SK-N-SH (cell line): ENCODE data around the gene PBXIP1. TPM values are rescaled to one million over a fixed set of nuclear protein-coding genes. Genes with fewer than 3 reads are reported as not detected.

Experiments used
- CTCF ChIA-PET: fragments of 300-600, 350-600 bp; formaldehyde crosslinking; extraction: SDS; loops from one replicate; lab custom pipeline; 2021; lab: Yijun Ruan, JAX
- POLR2A ChIA-PET: fragments of 350-600 bp; sonication (Branson Sonifier 250); formaldehyde crosslinking; extraction: SDS; loops from one replicate; lab custom pipeline; 2020; ENCODE audit warnings: antibody characterized with exemption, inconsistent platforms; lab: Yijun Ruan, JAX
- DNase-seq: peaks from one replicate; pipeline ENCODE4 v3.0.0; 2012
- H2AFZ ChIP-seq: fragments of 200-600 bp; sonication (generic); 2 replicates; pipeline ENCODE4 v1.8.1; 2016; ENCODE audit warnings: antibody characterized with exemption, mild to moderate bottlenecking, low read depth
- H3F3A ChIP-seq: fragments of 200-600 bp; sonication (generic); replicated peaks from 2 replicates; pipeline ENCODE3; 2016; ENCODE audit warnings: antibody characterized with exemption, mild to moderate bottlenecking; ENCODE audit not compliant: insufficient read depth
- H3K27ac ChIP-seq, 2 experiments: fragments of 200-500 bp in 1 of 2; fragments of 200-600 bp in 1 of 2; sonication (Bioruptor generic) in 1 of 2; sonication (generic), shearing (Covaris generic) in 1 of 2; 2 replicates each; pipeline versions ENCODE4 v1.5.1 to v1.6.1; 2014 to 2016; ENCODE audit warnings: low read depth in 2 of 2, inconsistent platforms in 1 of 2, low read length in 1 of 2, mild to moderate bottlenecking in 1 of 2, mixed read lengths in 1 of 2
- H3K27me3 ChIP-seq: fragments of 200-600 bp; sonication (generic), shearing (Covaris generic); 2 replicates; pipeline ENCODE4 v1.6.1; 2016; ENCODE audit warnings: mixed run types; ENCODE audit not compliant: insufficient read depth
- H3K36me3 ChIP-seq, 2 experiments: fragments of 200-500 bp in 1 of 2; fragments of 200-600 bp in 1 of 2; sonication (Bioruptor generic) in 1 of 2; sonication (generic) in 1 of 2; replicated peaks in 1 of 2; 2 replicates each; pipeline versions ENCODE3 to v1.5.1; 2014 to 2016; ENCODE audit warnings: low read length in 1 of 2, mild to moderate bottlenecking in 1 of 2; ENCODE audit not compliant: insufficient read depth in 2 of 2, control insufficient read depth in 1 of 2
- H3K4me1 ChIP-seq, 2 experiments: fragments of 200-500 bp in 1 of 2; fragments of 200-600 bp in 1 of 2; sonication (Bioruptor generic) in 1 of 2; sonication (generic), shearing (Covaris generic) in 1 of 2; 2 replicates each; pipeline versions ENCODE4 v1.5.1 to v1.6.1; 2014 to 2016; ENCODE audit warnings: low read depth in 1 of 2, low read length in 1 of 2, mixed run types in 1 of 2; ENCODE audit not compliant: insufficient read depth in 2 of 2, control insufficient read depth in 1 of 2
- H3K4me2 ChIP-seq: fragments of 200-600 bp; sonication (generic), shearing (Covaris generic); 2 replicates; pipeline ENCODE4 v1.6.1; 2017; ENCODE audit warnings: mixed run types
- H3K4me3 ChIP-seq, 2 experiments: fragments of 200-500 bp in 1 of 2; fragments of 200-600 bp in 1 of 2; sonication (Bioruptor generic) in 1 of 2; sonication (generic), shearing (Covaris generic) in 1 of 2; 2 replicates each; pipeline versions ENCODE4 v1.5.1 to v1.8.1; 2014 to 2016; ENCODE audit warnings: low read depth in 2 of 2, inconsistent platforms in 1 of 2, low read length in 1 of 2, mild to moderate bottlenecking in 1 of 2, mixed read lengths in 1 of 2, moderate library complexity in 1 of 2
- H3K79me2 ChIP-seq: fragments of 200-600 bp; sonication (generic); 2 replicates; pipeline ENCODE4 v1.8.1; 2017; ENCODE audit warnings: mild to moderate bottlenecking; ENCODE audit not compliant: insufficient read depth
- H3K9ac ChIP-seq: fragments of 200-600 bp; sonication (generic); 2 replicates; pipeline ENCODE4 v1.6.1; 2017; ENCODE audit warnings: mixed run types
- H3K9me2 ChIP-seq: fragments of 200-600 bp; sonication (generic); 2 replicates; pipeline ENCODE4 v1.6.1; 2017; ENCODE audit warnings: mixed run types
- H3K9me3 ChIP-seq: fragments of 200-600 bp; sonication (generic); 2 replicates; pipeline ENCODE4 v1.6.1; 2017; ENCODE audit warnings: mixed run types, mild to moderate bottlenecking, moderate library complexity
- H4K20me1 ChIP-seq: fragments of 200-600 bp; sonication (generic); 2 replicates; pipeline ENCODE4 v1.6.1; 2017; ENCODE audit warnings: mild to moderate bottlenecking, mixed run types; ENCODE audit not compliant: insufficient read depth
- CHD2 ChIP-seq: fragments of 150-350 bp; IDR thresholded peaks from 2 replicates; pipeline ENCODE4 v1.6.1; 2018; ENCODE audit warnings: low read length; ENCODE audit not compliant: partially characterized antibody
- EP300 ChIP-seq, 2 experiments: IDR thresholded peaks; 2 replicates each; pipeline versions ENCODE4 v1.4.0 to v1.6.1; 2012; ENCODE audit warnings: borderline replicate concordance in 1 of 2, low read depth in 1 of 2, low read length in 1 of 2
- FOSL2 ChIP-seq: IDR thresholded peaks from 2 replicates; pipeline ENCODE4 v1.4.0; 2012; ENCODE audit warnings: low read depth, mild to moderate bottlenecking, moderate library complexity, borderline replicate concordance
- GABPA ChIP-seq: IDR thresholded peaks from 2 replicates; pipeline ENCODE4 v1.4.0; 2012; ENCODE audit warnings: low read depth, mild to moderate bottlenecking
- MEF2A ChIP-seq: IDR thresholded peaks from 2 replicates; pipeline ENCODE4 v1.4.0; 2012; ENCODE audit warnings: low read depth, borderline replicate concordance
- MXI1 ChIP-seq: IDR thresholded peaks from 2 replicates; pipeline ENCODE4 v1.6.1; 2012; ENCODE audit warnings: mild to moderate bottlenecking, low read depth, low read length, improper control_type of control experiment
- NRF1 ChIP-seq: IDR thresholded peaks from 2 replicates; pipeline ENCODE4 v1.6.1; 2012; ENCODE audit warnings: low read depth, mild to moderate bottlenecking, low read length
- SIN3A ChIP-seq: IDR thresholded peaks from 2 replicates; pipeline ENCODE4 v1.6.1; 2012; ENCODE audit warnings: low read depth, mild to moderate bottlenecking, low read length, moderate library complexity, borderline replicate concordance
- SMC3 ChIP-seq: IDR thresholded peaks from 2 replicates; pipeline ENCODE4 v1.6.1; 2012; ENCODE audit warnings: low read depth, low read length, improper control_type of control experiment
- TAF1 ChIP-seq: IDR thresholded peaks from 2 replicates; pipeline ENCODE4 v1.6.1; 2012; ENCODE audit warnings: low read depth, mild to moderate bottlenecking, low read length, moderate library complexity, borderline replicate concordance
- TCF12 ChIP-seq: IDR thresholded peaks from 2 replicates; pipeline ENCODE4 v1.4.0; 2012
- WGBS: methylation state at CpG from one replicate; pipeline ENCODE4 v1.1.6; 2017; ENCODE audit warnings: low lambda C conversion rate; 5-methylcytosine and 5-hydroxymethylcytosine counted together
- polyA plus RNA-seq, 3 experiments: library from polyadenylated mRNA; depleted of rRNA; stranded (reverse); fragments of >200 nt; gene quantifications; 2 replicates each; pipeline ENCODE4 v1.2.3, GENCODE V29; 2012
- TF ChIP-seq, protein P1 (sequence below): IDR thresholded peaks from 2 replicates; pipeline ENCODE4 v1.4.0; 2012; ENCODE audit warnings: low read depth
- TF ChIP-seq, protein P2 (sequence below): IDR thresholded peaks from 2 replicates; pipeline ENCODE4; 2012
- TF ChIP-seq, protein P3 (sequence below): IDR thresholded peaks from 2 replicates; pipeline ENCODE4 v1.4.0; 2012; ENCODE audit warnings: low read depth, borderline replicate concordance
- TF ChIP-seq, protein P4 (sequence below): fragments of 150-350 bp; IDR thresholded peaks from 2 replicates; pipeline ENCODE4 v1.6.1; 2016; ENCODE audit warnings: mild to moderate bottlenecking, low read depth, low read length
- TF ChIP-seq, protein P5 (sequence below): fragments of 200-600 bp; sonication (generic); IDR thresholded peaks from 2 replicates; pipeline ENCODE4 v1.6.1; 2017; ENCODE audit warnings: antibody characterized with exemption, mild to moderate bottlenecking, moderate library complexity

Gene PBXIP1
- polyA plus RNA-seq, 1 of the 3 experiments (the other 2 are of a cell fraction) = 55.9 TPM

DNA sequence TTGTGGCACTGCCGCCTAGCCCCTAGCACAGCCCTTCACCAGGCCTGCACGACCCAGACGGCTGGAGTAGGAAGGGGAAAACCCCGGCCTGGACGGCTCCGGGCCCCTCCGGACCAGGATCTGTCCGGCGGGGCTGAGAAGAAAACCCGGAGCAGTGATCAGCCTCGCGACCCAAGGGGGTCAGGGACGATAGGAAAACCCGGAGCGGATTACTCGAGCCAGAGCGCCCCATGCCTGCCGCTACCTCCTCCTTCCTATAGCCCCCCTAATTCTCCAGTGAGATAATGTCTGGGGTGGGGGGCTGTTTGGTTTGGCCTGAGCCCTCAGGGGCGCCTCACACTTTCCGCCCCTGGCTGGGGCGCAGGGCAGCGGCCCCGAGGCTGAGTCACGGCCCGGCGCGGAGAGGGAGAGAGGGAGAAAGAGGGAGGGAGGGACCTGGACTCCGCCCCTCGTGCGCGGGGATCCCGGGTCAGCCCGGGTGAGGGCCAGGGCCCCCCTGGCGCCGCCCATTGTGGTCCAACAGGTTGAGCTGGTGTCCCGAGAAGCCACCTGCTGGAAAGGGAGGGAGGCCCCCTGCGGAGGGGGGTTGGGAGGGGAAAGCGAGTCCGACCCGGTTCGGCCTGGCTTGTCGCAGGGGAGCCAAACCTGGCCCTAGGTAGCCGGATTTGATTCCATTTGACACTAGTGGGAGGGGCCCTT lies 45.0 kb upstream of the PBXIP1 start (continued):
- peak; percentile 64 for TF ChIP-seq CHD2
- TF ChIP-seq GABPA = no peak; the same call in 1 of the 2 replicates
- TF ChIP-seq, protein P1, sequence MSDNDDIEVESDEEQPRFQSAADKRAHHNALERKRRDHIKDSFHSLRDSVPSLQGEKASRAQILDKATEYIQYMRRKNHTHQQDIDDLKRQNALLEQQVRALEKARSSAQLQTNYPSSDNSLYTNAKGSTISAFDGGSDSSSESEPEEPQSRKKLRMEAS = peak; percentile 64; the same call in 1 of the 2 replicates
- peak; percentile 55; the same call in 1 of the 2 replicates for TF ChIP-seq TCF12
- TF ChIP-seq EP300 (IDR thresholded peaks at IDR 0.05; ENCODE audit: borderline replicate concordance in 1 of 2, low read depth in 1 of 2, low read length in 1 of 2) = peak in 1 of 2 experiments; percentile 50; a peak in 3 of 4 replicates
- 0 out of 2 replicates have a peak, but pooled peaks have one; percentile 31 for TF ChIP-seq NRF1
- TF ChIP-seq FOSL2 = peak; percentile 81
- 0 out of 2 replicates have a peak, but pooled peaks have one; percentile 2 for TF ChIP-seq SMC3
- TF ChIP-seq, protein P2, sequence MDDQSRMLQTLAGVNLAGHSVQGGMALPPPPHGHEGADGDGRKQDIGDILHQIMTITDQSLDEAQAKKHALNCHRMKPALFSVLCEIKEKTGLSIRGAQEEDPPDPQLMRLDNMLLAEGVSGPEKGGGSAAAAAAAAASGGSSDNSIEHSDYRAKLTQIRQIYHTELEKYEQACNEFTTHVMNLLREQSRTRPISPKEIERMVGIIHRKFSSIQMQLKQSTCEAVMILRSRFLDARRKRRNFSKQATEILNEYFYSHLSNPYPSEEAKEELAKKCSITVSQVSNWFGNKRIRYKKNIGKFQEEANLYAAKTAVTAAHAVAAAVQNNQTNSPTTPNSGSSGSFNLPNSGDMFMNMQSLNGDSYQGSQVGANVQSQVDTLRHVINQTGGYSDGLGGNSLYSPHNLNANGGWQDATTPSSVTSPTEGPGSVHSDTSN = peak; percentile 54
- peak; percentile 74 for TF ChIP-seq TAF1
- TF ChIP-seq, protein P3, sequence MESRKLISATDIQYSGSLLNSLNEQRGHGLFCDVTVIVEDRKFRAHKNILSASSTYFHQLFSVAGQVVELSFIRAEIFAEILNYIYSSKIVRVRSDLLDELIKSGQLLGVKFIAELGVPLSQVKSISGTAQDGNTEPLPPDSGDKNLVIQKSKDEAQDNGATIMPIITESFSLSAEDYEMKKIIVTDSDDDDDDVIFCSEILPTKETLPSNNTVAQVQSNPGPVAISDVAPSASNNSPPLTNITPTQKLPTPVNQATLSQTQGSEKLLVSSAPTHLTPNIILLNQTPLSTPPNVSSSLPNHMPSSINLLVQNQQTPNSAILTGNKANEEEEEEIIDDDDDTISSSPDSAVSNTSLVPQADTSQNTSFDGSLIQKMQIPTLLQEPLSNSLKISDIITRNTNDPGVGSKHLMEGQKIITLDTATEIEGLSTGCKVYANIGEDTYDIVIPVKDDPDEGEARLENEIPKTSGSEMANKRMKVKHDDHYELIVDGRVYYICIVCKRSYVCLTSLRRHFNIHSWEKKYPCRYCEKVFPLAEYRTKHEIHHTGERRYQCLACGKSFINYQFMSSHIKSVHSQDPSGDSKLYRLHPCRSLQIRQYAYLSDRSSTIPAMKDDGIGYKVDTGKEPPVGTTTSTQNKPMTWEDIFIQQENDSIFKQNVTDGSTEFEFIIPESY = peak; percentile 31; the same call in 1 of the 2 replicates

DNA sequence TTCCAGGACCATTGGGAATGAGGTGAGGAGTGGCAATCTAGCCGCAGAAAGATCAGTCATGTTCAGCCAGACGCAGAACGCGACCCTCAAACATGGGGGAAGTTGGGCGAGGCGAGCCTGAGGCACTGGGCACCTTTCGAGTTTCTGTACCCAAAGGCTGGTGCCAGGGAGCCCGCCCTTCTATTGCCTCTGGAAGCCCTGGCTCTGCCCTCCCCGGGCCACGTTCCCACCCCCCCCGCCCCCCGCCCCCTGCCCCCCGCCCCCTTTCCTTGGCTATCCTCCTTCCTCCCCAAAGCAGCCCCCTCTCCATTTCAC lies 44.5 kb upstream of the PBXIP1 start:
- DNase-seq = no peak
- POLR2A ChIA-PET = interaction anchor here (0.7 to 3.0 kb wide), 4 partner anchors 27 to 45 kb away, joined by 3 to 18 read pairs (median 11); partner anchors contain the start of genes PBXIP1, PYGO2 and SHC1
- Histone ChIP-seq H3F3A (peaks cover 31% of the 10 kb centered on the region), H3K4me2 (peak overlapping the region; percentile 96), H3K9ac (peak overlapping the region; percentile 76; the same call in 1 of the 2 replicates), H3K9me3 (no peaks in the 10 kb centered on the region), H3K9me2 (no peaks in the 10 kb centered on the region), H2AFZ (peak overlapping the region; percentile 70; the same call in 1 of the 2 replicates), H3K4me3 (peak overlapping the region; percentile 57 to 71), H3K27ac (peak overlapping the region; percentile 92 to 94), H4K20me1 (no peaks in the 10 kb centered on the region)
- TF ChIP-seq MXI1 = no peak
- TF ChIP-seq MEF2A = no peak
- no peak for TF ChIP-seq SMC3
- TF ChIP-seq, protein P4, sequence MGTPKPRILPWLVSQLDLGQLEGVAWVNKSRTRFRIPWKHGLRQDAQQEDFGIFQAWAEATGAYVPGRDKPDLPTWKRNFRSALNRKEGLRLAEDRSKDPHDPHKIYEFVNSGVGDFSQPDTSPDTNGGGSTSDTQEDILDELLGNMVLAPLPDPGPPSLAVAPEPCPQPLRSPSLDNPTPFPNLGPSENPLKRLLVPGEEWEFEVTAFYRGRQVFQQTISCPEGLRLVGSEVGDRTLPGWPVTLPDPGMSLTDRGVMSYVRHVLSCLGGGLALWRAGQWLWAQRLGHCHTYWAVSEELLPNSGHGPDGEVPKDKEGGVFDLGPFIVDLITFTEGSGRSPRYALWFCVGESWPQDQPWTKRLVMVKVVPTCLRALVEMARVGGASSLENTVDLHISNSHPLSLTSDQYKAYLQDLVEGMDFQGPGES = no peak
- TF ChIP-seq, protein P5, sequence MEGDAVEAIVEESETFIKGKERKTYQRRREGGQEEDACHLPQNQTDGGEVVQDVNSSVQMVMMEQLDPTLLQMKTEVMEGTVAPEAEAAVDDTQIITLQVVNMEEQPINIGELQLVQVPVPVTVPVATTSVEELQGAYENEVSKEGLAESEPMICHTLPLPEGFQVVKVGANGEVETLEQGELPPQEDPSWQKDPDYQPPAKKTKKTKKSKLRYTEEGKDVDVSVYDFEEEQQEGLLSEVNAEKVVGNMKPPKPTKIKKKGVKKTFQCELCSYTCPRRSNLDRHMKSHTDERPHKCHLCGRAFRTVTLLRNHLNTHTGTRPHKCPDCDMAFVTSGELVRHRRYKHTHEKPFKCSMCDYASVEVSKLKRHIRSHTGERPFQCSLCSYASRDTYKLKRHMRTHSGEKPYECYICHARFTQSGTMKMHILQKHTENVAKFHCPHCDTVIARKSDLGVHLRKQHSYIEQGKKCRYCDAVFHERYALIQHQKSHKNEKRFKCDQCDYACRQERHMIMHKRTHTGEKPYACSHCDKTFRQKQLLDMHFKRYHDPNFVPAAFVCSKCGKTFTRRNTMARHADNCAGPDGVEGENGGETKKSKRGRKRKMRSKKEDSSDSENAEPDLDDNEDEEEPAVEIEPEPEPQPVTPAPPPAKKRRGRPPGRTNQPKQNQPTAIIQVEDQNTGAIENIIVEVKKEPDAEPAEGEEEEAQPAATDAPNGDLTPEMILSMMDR = no peak
- TF ChIP-seq GABPA = no peak
- no peak for TF ChIP-seq SIN3A
- TF ChIP-seq, all 33 proteins: peak for 0
- Histone ChIP-seq H3K4me1 (peaks cover 22 to 28% of the 10 kb centered on the region in 2 experiments), H3K36me3 (no peaks in the 10 kb centered on the region), H3K79me2 (peaks cover 31% of the 10 kb centered on the region), H3K27me3 (no peaks in the 10 kb centered on the region)
- CTCF ChIA-PET = interaction anchor here (0.6 to 14.0 kb wide), 19 partner anchors 8 to 331 kb away, joined by 3 to 640 read pairs (median 10); partner anchors contain the start of genes ADAM15, CKS1B, EFNA3 and FLAD1
- WGBS = 6% methylated on average over 13 of the region's 13 CpGs
